ENCODE data around the gene MTG2.

Gene MTG2

GRCh38 chr20:62236200-62236599 is 53.4 kb downstream of the MTG2 start:
- TF ChIP-seq ARNTL (CRISPR knock-in tag; IDR thresholded peaks at IDR 0.05; ENCODE audit: borderline replicate concordance, low read depth), result no peak
- no peak for TF ChIP-seq GLIS3 (CRISPR knock-in tag; IDR thresholded peaks at IDR 0.05)
- no peak for TF ChIP-seq CSRNP3 (CRISPR knock-in tag; IDR thresholded peaks at IDR 0.05)
- TF ChIP-seq ZNF70 (CRISPR knock-in tag; IDR thresholded peaks at IDR 0.05), result no peak
- no peak for TF ChIP-seq ESRRG (CRISPR knock-in tag; IDR thresholded peaks at IDR 0.05)
- no peak for TF ChIP-seq TSHZ2 (CRISPR knock-in tag; IDR thresholded peaks at IDR 0.05)
- TF ChIP-seq ZC3H10 (CRISPR knock-in tag; IDR thresholded peaks at IDR 0.05), result no peak
- no peak for TF ChIP-seq ISL1 (CRISPR knock-in tag; IDR thresholded peaks at IDR 0.05)
- no peak for ATAC-seq

GRCh38 chr20:62236766-62237513 is 54.1 kb downstream of the MTG2 start:
- ATAC-seq, result no peak
- TF ChIP-seq TOX (CRISPR knock-in tag; IDR thresholded peaks at IDR 0.05; ENCODE audit: borderline replicate concordance), result no peak
- no peak for TF ChIP-seq PPARA (CRISPR knock-in tag; IDR thresholded peaks at IDR 0.05; ENCODE audit: borderline replicate concordance)
- TF ChIP-seq ARNTL (CRISPR knock-in tag; IDR thresholded peaks at IDR 0.05; ENCODE audit: borderline replicate concordance, low read depth), result no peak
- TF ChIP-seq ZNF565 (CRISPR knock-in tag; conservative IDR thresholded peaks at IDR 0.05; ENCODE audit: low read depth), result no peak
- TF ChIP-seq CREB5 (CRISPR knock-in tag; IDR thresholded peaks at IDR 0.05; ENCODE audit: low read depth), result no peak
- TF ChIP-seq ZFP30 (CRISPR knock-in tag; IDR thresholded peaks at IDR 0.05), result no peak
- TF ChIP-seq ZNF70 (CRISPR knock-in tag; IDR thresholded peaks at IDR 0.05), result no peak
- no peak for TF ChIP-seq TCF4 (CRISPR knock-in tag; IDR thresholded peaks at IDR 0.05; ENCODE audit: borderline replicate concordance)
- no peak for TF ChIP-seq CSRNP3 (CRISPR knock-in tag; IDR thresholded peaks at IDR 0.05)
- no peak for TF ChIP-seq POU6F1 (CRISPR knock-in tag; IDR thresholded peaks at IDR 0.05; ENCODE audit: borderline replicate concordance, low read depth)
- TF ChIP-seq ZNF8 (CRISPR knock-in tag; IDR thresholded peaks at IDR 0.05), result no peak
- TF ChIP-seq BACH2 (CRISPR knock-in tag; IDR thresholded peaks at IDR 0.05; ENCODE audit: borderline replicate concordance), result no peak
- TF ChIP-seq ISL1 (CRISPR knock-in tag; IDR thresholded peaks at IDR 0.05), result no peak
- TF ChIP-seq ZC3H10 (CRISPR knock-in tag; IDR thresholded peaks at IDR 0.05), result no peak
- TF ChIP-seq RARB (CRISPR knock-in tag; IDR thresholded peaks at IDR 0.05), result no peak
- no peak for TF ChIP-seq OSR1 (CRISPR knock-in tag; IDR thresholded peaks at IDR 0.05)
- no peak for TF ChIP-seq GLIS3 (CRISPR knock-in tag; IDR thresholded peaks at IDR 0.05)
- TF ChIP-seq CSDC2 (CRISPR knock-in tag; IDR thresholded peaks at IDR 0.05), result no peak
- no peak for TF ChIP-seq ESRRG (CRISPR knock-in tag; IDR thresholded peaks at IDR 0.05)

- TF ChIP-seq CSDC2 (CRISPR knock-in tag; IDR thresholded peaks at IDR 0.05) (no peak), ZC3H10 (CRISPR knock-in tag; IDR thresholded peaks at IDR 0.05) (no peak), PPARA (CRISPR knock-in tag; IDR thresholded peaks at IDR 0.05; ENCODE audit: borderline replicate concordance) (no peak), CSRNP3 (CRISPR knock-in tag; IDR thresholded peaks at IDR 0.05) (no peak), POU6F1 (CRISPR knock-in tag; IDR thresholded peaks at IDR 0.05; ENCODE audit: borderline replicate concordance, low read depth) (no peak), ZNF8 (CRISPR knock-in tag; IDR thresholded peaks at IDR 0.05) (no peak), ZNF565 (CRISPR knock-in tag; conservative IDR thresholded peaks at IDR 0.05; ENCODE audit: low read depth) (no peak), ZNF70 (CRISPR knock-in tag; IDR thresholded peaks at IDR 0.05) (no peak), BACH2 (CRISPR knock-in tag; IDR thresholded peaks at IDR 0.05; ENCODE audit: borderline replicate concordance) (no peak), GLIS3 (CRISPR knock-in tag; IDR thresholded peaks at IDR 0.05) (no peak)
- ATAC-seq, result no peak
Observed at GRCh38 chr20:62237514-62237800, 54.6 kb downstream of the MTG2 start.
